BJ (cell line): ENCODE results near the gene CDH2. TPM values are rescaled to one million over a fixed set of nuclear protein-coding genes. Genes with fewer than 3 reads are reported as not detected.

Experiments used
- CTCF ChIA-PET: fragments of 350-600 bp; formaldehyde crosslinking; extraction: SDS; loops from one replicate; lab custom pipeline; 2021; ENCODE audit warnings: antibody characterized with exemption, inconsistent platforms; lab: Yijun Ruan, JAX
- POLR2A ChIA-PET: fragments of 300-600 bp; sonication (Branson Sonifier 250); formaldehyde crosslinking; extraction: SDS; loops from one replicate; lab custom pipeline; 2021; ENCODE audit warnings: antibody characterized with exemption; lab: Charles Lee
- DNase-seq: peaks from one replicate; pipeline ENCODE4 v3.0.0-alpha.2; 2011; ENCODE audit warnings: low read depth
- H3K27me3 ChIP-seq: 2 replicates; pipeline ENCODE4 v1.6.0; 2011; ENCODE audit warnings: low read length; ENCODE audit not compliant: control insufficient read depth, insufficient read depth
- H3K36me3 ChIP-seq: 2 replicates; pipeline ENCODE4 v1.5.1; 2011; ENCODE audit warnings: low read length; ENCODE audit not compliant: control insufficient read depth, insufficient read depth
- H3K4me3 ChIP-seq: 2 replicates; pipeline ENCODE4 v1.5.1; 2011; ENCODE audit warnings: low read depth, mild to moderate bottlenecking, control low read depth, low read length
- CTCF ChIP-seq: IDR thresholded peaks from 2 replicates; pipeline ENCODE4 v1.5.1; 2011; ENCODE audit warnings: low read depth, mild to moderate bottlenecking, control low read depth, inconsistent platforms, low read length, moderate library complexity; ENCODE audit not compliant: insufficient read depth
- polyA plus RNA-seq: library from polyadenylated mRNA; depleted of rRNA; stranded (reverse); fragments of >200 nt; gene quantifications from 2 replicates; pipeline ENCODE4 v1.2.3, GENCODE V29; 2011

Gene CDH2
- polyA plus RNA-seq, 1 experiment: 180 TPM

- POLR2A ChIA-PET: no interaction called here
- Histone ChIP-seq H3K4me3 (no peak overlapping the region), H3K36me3 (no peaks in the 10 kb centered on the region; the same call in 1 of the 2 replicates), H3K27me3 (no peaks in the 10 kb centered on the region)
- DNase-seq: no peak
- TF ChIP-seq CTCF: no peak
- CTCF ChIA-PET: interaction anchor here (1.2 kb wide), 1 partner anchor 11 kb away, joined by 4 read pairs; no protein-coding TSS in a partner anchor
Observed at GRCh38 chr18:28074076-28074475, 102.9 kb downstream of the CDH2 start.

- ChIA-PET CTCF (no interaction called here), POLR2A (no interaction called here)
- H3K36me3 ChIP-seq: no peaks in the 10 kb centered on the region; the same call in 1 of the 2 replicates
- TF ChIP-seq CTCF: no peak
- no peak for DNase-seq
- H3K27me3 ChIP-seq: no peaks in the 10 kb centered on the region
- no peak overlapping the region for H3K4me3 ChIP-seq
Observed at GRCh38 chr18:28073658-28074057, 103.3 kb downstream of the CDH2 start.

- CTCF ChIA-PET: no interaction called here
- Histone ChIP-seq H3K4me3 (no peak overlapping the region), H3K27me3 (no peaks in the 10 kb centered on the region), H3K36me3 (no peaks in the 10 kb centered on the region; the same call in 1 of the 2 replicates)
- DNase-seq: no peak
- no peak for TF ChIP-seq CTCF
- POLR2A ChIA-PET: no interaction called here
Observed at GRCh38 chr18:28071199-28071598, 105.7 kb downstream of the CDH2 start.

- no peak for DNase-seq
- H3K36me3 ChIP-seq: no peaks in the 10 kb centered on the region; the same call in 1 of the 2 replicates
- POLR2A ChIA-PET: no interaction called here
- no peak for TF ChIP-seq CTCF
- H3K27me3 ChIP-seq: no peaks in the 10 kb centered on the region
- no peak overlapping the region for H3K4me3 ChIP-seq
- CTCF ChIA-PET: interaction anchor here (1.2 to 1.8 kb wide), 2 partner anchors 10 to 29 kb away, joined by 3 to 6 read pairs; no protein-coding TSS in a partner anchor
Observed at GRCh38 chr18:28068207-28068606, 108.7 kb downstream of the CDH2 start.

- CTCF ChIA-PET: interaction anchor here (1.8 kb wide), 1 partner anchor 11 kb away, joined by 6 read pairs; no protein-coding TSS in a partner anchor
- TF ChIP-seq CTCF: no peak
- POLR2A ChIA-PET: no interaction called here
- Histone ChIP-seq H3K4me3 (no peak overlapping the region), H3K36me3 (no peaks in the 10 kb centered on the region; the same call in 1 of the 2 replicates), H3K27me3 (no peaks in the 10 kb centered on the region)
- no peak for DNase-seq
Observed at GRCh38 chr18:28067346-28067745, 109.6 kb downstream of the CDH2 start.
